Upper lobe of right lung (tissue), 1 donor: ENCODE measurements around the gene NPLOC4. TPM values are rescaled to one million over a fixed set of nuclear protein-coding genes. Genes with fewer than 3 reads are reported as not detected.

ENCODE experiments used
- ATAC-seq: fragments of 200-7000 bp; cut with Tn5 transposase; one replicate; pipeline ENCODE4 v1.9.1; 2020; ENCODE audit warnings: mild to moderate bottlenecking, moderate library complexity
- DNase-seq: peaks from one replicate; pipeline ENCODE4 v3.0.0-alpha.2; 2020
- H3K27ac ChIP-seq: fragments of 200-600 bp; one replicate; pipeline ENCODE4 v1.8.0; 2022
- H3K27me3 ChIP-seq: fragments of 200-600 bp; one replicate; pipeline ENCODE4 v1.8.0; 2022; ENCODE audit warnings: mild to moderate bottlenecking
- H3K36me3 ChIP-seq: fragments of 200-600 bp; one replicate; pipeline ENCODE4 v1.8.0; 2022
- H3K4me1 ChIP-seq: fragments of 200-600 bp; one replicate; pipeline ENCODE4 v1.8.0; 2022
- H3K4me3 ChIP-seq: fragments of 200-600 bp; one replicate; pipeline ENCODE4 v1.8.0; 2022; ENCODE audit warnings: mild to moderate bottlenecking
- H3K9me3 ChIP-seq: fragments of 200-600 bp; one replicate; pipeline ENCODE4 v1.8.0; 2022
- CTCF ChIP-seq: fragments of 200-600 bp; IDR thresholded peaks from one replicate; pipeline ENCODE4 v1.8.0; 2022; ENCODE audit warnings: antibody characterized with exemption
- intact Hi-C: fragments of 100-400 bp; cut with DNase I; formaldehyde crosslinking; loops from one replicate; pipeline ENCODE4 v1.11.0; 2022
- total RNA-seq: library from RNA; stranded (reverse); fragmentation: NEBNext Ultra II Directional; extraction: Animal tissue kit (Norgen Biotek cat#: 25700); gene quantifications from one replicate; pipeline ENCODE4 v1.2.1, GENCODE V29; 2021
- donor health status: DM: no; HTN: yes; CAD: no; lungs with severe emphysema.

Gene NPLOC4
- total RNA-seq, 1 donor from 2014 or later, result 93.6 TPM

GRCh38 chr17:81609541-81610311 is 27.2 kb downstream of the NPLOC4 start:
- ATAC-seq, result no peak
- DNase-seq, result no peak

GRCh38 chr17:81608605-81609004 is 28.3 kb downstream of the NPLOC4 start:
- H3K36me3 ChIP-seq, result peaks cover 95% of the 10 kb centered on the region
- H3K4me3 ChIP-seq, result no peak overlapping the region
- H3K4me1 ChIP-seq, result no peaks in the 10 kb centered on the region
- H3K27me3 ChIP-seq, result no peaks in the 10 kb centered on the region
- H3K27ac ChIP-seq, result no peak overlapping the region
- no peak for ATAC-seq
- no peaks in the 10 kb centered on the region for H3K9me3 ChIP-seq
- TF ChIP-seq CTCF, result no peak
- DNase-seq, result no peak
- intact Hi-C loops, result no loop called here

More at GRCh38 chr17:81609541-81610311, 27.2 kb downstream of the NPLOC4 start:
- no peak for TF ChIP-seq CTCF
- H3K27ac ChIP-seq, result no peak overlapping the region
- H3K9me3 ChIP-seq, result no peaks in the 10 kb centered on the region
- peaks cover 7% of the 10 kb centered on the region for H3K4me1 ChIP-seq
- H3K4me3 ChIP-seq, result no peak overlapping the region
- intact Hi-C loops, result no loop called here
- peaks cover 91% of the 10 kb centered on the region for H3K36me3 ChIP-seq
- no peaks in the 10 kb centered on the region for H3K27me3 ChIP-seq

GRCh38 chr17:81608082-81608481 is 28.8 kb downstream of the NPLOC4 start:
- Histone ChIP-seq H3K4me3 (no peak overlapping the region), H3K36me3 (peaks cover 95% of the 10 kb centered on the region), H3K27ac (no peak overlapping the region), H3K9me3 (no peaks in the 10 kb centered on the region), H3K4me1 (no peaks in the 10 kb centered on the region), H3K27me3 (no peaks in the 10 kb centered on the region)
- no peak for DNase-seq
- TF ChIP-seq CTCF, result no peak
- no peak for ATAC-seq
- intact Hi-C loops, result no loop called here

- TF ChIP-seq CTCF, result no peak
- intact Hi-C loops, result no loop called here
- Histone ChIP-seq H3K4me1 (no peaks in the 10 kb centered on the region), H3K9me3 (no peaks in the 10 kb centered on the region), H3K4me3 (no peak overlapping the region), H3K36me3 (peaks cover 93% of the 10 kb centered on the region), H3K27ac (no peak overlapping the region), H3K27me3 (no peaks in the 10 kb centered on the region)
- no peak for ATAC-seq
- no peak for DNase-seq
These were observed 29.5 kb downstream of the NPLOC4 start for GRCh38 chr17:81607431-81607830.

- no peaks in the 10 kb centered on the region for H3K9me3 ChIP-seq
- intact Hi-C loops, result no loop called here
- peaks cover 5% of the 10 kb centered on the region for H3K4me1 ChIP-seq
- H3K27me3 ChIP-seq, result no peaks in the 10 kb centered on the region
- ATAC-seq (no peak), DNase-seq (no peak)
- H3K27ac ChIP-seq, result no peak overlapping the region
- no peak overlapping the region for H3K4me3 ChIP-seq
- no peak for TF ChIP-seq CTCF
- peaks cover 94% of the 10 kb centered on the region for H3K36me3 ChIP-seq
These were observed 32.9 kb downstream of the NPLOC4 start for GRCh38 chr17:81603846-81604610.
